ENCODE results near the gene ZXDA.

GRCh38 chrX:57902633-57903032 lies 7.6 kb downstream of the ZXDA start:
- TF ChIP-seq CTCF (IDR thresholded peaks at IDR 0.05) (no peak), POLR2AphosphoS5 (IDR thresholded peaks at IDR 0.05) (no peak), POLR2A (IDR thresholded peaks at IDR 0.05) (no peak)
